Muscle of back (tissue), 11 donors: ENCODE results near the gene CHN2. TPM values are rescaled to one million over a fixed set of nuclear protein-coding genes. Genes with fewer than 3 reads are reported as not detected.
A peak's percentile ranks its signal among the peaks of the same experiment; 100 is the strongest.

ENCODE experiments used
- DNase-seq, 3 donors: peaks; one replicate each; pipeline versions ENCODE4 v3.0.0 to v3.0.0-alpha.2; 2013
- polyA plus RNA-seq, 10 donors: library from polyadenylated mRNA; unstranded; fragments of 120-200 nt; gene quantifications; one replicate each; pipeline ENCODE4 v1.2.1, GENCODE V29; 2013; ENCODE audit not compliant: insufficient read length in 10 of 10

Gene CHN2
- polyA plus RNA-seq, 10 donors: 7.6 to 14.6 (median 11.3) TPM

DNA sequence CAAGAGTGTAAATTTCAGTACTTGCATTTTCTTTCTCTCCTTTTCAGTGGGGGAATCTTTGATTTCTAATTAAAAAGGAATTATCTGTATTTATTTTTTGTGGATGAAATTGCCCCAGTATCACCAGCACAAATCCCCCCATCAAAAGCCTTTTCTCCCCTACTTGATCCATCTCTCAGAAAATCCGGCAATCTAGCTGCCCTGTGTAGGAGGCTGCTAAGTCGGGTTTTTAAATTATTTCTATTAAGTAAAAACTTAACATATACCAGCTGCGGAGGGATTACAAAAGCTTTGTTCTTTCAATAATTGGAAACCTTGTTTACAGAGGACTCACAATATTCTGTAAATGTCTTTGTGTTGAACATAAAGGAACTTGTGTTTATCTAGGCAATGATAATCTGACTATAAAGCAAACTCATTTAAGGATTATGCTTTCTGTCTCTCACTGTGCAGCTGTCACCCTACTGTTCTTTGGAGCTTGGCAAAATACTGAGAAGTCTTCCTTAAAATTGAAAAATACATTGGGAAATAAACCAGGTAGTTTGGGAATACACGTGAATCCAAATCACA is 191.7 kb downstream of the CHN2 start:
- no peak for DNase-seq

GRCh38 chr7:29391262-29391661 is 196.7 kb downstream of the CHN2 start:
- DNase-seq: no peak

- DNase-seq: no peak
These were observed 199.7 kb downstream of the CHN2 start for GRCh38 chr7:29394321-29394720.

- DNase-seq: no peak
These were observed 202.0 kb downstream of the CHN2 start for GRCh38 chr7:29396563-29396962.

DNA sequence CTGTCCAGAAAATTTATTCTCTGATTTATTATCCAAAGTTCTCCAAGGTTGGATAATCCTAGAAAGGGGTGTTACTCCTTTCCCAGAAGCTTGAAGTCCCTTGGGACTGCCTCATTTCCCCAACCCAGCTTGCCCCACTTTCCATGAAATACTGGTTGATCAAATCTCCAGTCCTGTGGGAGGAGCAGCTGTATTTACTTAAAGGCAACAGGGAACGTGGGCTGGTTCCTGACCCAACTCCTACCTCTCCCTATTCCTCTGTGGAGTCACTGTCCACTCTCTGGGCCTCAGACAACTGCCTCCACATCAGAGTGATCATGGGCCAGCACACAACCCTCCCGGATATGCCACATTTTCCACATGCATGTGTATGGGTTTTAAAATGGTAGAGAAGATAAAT is 202.8 kb downstream of the CHN2 start:
- DNase-seq: no peak

DNA sequence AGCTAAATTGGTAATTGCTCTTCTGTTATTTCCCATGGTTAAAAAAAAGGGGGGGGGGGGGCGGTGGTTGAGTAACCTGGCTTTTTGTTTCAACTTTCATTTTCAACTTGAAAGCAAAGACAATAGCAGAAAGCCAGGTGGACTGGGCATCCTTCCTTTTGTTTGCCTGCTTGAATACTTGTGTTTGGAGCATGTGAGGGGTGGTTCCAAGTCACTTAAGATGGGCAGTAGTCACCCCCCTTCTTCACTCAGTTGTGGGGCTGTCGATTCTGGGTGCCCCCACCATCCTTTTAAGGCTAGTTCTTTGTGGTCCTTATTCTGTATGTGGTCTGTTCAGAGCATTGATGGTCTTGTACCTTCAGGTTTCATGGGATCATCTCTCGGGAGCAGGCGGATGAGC is 203.4 kb downstream of the CHN2 start:
- no peak for DNase-seq

DNA sequence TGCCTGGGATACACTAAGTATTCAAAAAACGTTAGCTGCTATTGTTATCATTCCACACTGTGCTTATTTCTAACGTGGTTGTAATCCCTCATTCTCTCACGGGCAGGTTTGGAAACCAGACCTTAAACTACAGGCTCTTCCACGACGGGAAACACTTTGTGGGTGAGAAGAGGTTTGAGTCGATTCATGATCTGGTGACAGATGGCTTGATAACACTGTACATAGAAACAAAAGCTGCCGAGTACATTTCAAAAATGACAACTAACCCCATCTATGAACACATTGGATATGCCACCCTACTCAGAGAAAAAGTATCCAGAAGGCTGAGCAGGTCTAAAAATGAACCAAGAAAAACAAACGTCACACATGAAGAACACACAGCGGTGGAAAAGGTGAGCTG is 205.9 kb downstream of the CHN2 start:
- no peak for DNase-seq

DNA sequence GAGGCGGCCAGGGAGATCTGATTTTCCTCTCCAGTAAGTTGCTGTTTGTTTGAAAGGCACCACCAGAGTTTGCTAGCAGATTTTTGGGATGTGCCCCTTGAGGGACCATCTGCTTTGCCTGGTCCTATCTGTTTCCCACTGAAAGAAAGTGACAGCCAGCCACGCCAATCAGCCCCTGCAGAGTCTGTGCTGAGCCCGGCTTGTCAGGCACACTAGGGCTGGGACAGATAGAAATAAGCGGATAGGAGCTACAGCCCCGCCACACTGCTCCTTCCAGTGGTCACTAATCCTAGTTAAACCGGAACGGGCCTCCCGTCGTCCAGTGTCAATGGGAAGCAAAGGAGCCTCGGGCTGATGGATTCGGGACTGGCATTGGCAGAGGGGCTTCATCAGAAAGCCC is 207.2 kb downstream of the CHN2 start:
- DNase-seq: peak in 1 of 3 donors; percentile 17

DNA sequence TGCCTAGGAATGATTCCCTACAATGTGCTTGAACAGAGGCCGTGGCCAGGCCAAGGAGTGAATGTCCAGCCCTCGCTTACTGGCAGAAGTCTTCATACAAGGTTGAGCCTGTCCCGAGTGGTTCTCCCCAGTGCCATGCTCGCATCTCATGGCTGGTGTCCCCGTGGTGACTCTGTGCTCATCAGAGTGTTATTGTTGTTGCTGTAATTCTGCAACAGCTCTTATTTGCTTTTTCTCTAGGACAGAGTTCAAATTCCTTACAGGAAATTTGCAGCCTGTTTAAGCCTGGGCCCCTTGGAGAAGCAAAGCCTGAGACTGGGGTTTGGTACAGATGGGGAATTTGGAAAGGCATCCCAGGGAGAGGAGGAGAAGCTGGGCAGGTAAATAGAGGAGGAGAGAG is 211.3 kb downstream of the CHN2 start:
- no peak for DNase-seq

DNA sequence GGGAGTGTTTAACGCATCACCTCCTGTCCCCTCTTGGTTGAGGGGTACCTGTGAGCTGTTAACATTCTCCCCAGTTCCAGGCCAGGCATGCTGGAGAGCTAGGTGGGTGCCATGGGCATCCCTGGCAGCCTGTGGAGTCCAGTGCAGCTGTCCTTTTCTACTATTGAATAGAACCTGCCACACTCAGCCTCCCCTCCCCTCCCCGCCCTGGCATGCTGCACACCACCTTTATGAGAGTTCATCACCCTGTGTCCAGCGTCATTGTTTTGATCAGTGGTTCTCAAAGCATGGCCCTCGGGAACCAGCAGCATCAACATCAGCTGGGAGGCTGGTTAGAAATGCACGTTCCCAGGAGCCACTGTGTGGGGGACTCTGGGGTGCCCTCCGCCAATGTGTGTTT is 211.8 kb downstream of the CHN2 start:
- DNase-seq: no peak

DNA sequence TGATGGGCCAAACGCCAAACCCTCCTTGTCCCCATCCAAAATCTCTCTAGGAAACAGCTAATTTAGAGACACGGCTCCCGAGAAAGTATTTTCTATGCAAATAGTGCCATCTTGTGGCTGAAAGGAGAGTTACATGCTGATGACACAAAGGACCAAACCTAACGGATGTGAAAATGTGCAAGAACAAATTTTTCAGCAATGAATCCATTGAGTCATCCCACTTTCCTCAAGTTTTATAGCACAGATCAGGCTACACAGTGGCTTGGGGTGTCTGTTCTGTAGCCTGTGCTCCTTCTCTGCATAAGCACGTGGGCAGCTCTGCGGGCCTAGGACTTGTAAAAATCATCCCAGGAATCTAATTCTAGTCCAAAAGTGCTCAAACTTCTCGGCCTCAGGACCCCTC is 214.3 kb downstream of the CHN2 start:
- peak; percentile 80 to 91 (median 88) for DNase-seq

- DNase-seq: no peak
These were observed 216.4 kb downstream of the CHN2 start for GRCh38 chr7:29410996-29411395.

DNA sequence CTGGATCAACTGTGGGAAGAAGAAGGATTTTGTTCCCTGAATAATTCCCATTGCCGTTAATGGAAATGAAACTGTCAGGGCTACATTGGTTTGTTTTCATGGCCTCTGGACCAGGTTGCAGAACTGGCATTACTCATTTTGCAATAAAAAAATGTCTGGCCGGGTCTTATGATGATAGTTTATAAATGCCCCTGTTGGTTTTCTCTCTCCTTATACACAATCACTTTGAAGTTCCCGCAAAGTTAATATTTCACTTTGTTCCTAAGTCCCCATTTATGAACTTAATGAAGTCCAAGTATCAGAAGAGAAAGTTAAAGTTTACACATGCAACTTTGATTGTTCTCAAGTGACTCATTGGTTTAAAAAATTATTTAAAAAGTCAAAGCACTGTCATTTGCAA is 218.3 kb downstream of the CHN2 start:
- no peak for DNase-seq

DNA sequence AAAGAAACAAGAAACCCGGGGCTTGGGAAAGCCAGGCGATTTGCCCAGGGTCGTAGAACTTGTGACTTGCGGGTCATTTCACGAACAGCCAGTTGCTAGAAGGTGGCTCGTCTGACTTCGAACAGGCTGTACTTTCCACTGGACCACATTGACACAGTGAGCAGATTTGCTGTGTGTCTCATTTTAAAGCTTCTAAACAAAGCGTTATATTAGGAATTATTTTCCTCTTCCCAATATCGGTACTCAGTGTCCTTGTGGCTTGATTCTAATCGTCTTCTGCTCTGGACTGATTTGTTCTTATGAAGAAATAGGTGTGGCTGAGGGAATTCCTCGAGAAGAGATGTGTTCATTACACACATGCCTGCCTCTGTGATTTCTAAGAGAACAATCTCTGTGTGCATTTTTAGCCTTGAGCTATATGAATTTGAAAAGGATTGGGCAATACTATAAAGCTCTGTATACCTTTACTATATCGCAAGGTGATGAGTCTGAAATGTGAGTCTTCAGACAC is 219.1 kb downstream of the CHN2 start:
- no peak for DNase-seq

- no peak for DNase-seq
These were observed 219.6 kb downstream of the CHN2 start for GRCh38 chr7:29414216-29414615.

GRCh38 chr7:29415215-29415614 is 220.6 kb downstream of the CHN2 start:
- no peak for DNase-seq

DNA sequence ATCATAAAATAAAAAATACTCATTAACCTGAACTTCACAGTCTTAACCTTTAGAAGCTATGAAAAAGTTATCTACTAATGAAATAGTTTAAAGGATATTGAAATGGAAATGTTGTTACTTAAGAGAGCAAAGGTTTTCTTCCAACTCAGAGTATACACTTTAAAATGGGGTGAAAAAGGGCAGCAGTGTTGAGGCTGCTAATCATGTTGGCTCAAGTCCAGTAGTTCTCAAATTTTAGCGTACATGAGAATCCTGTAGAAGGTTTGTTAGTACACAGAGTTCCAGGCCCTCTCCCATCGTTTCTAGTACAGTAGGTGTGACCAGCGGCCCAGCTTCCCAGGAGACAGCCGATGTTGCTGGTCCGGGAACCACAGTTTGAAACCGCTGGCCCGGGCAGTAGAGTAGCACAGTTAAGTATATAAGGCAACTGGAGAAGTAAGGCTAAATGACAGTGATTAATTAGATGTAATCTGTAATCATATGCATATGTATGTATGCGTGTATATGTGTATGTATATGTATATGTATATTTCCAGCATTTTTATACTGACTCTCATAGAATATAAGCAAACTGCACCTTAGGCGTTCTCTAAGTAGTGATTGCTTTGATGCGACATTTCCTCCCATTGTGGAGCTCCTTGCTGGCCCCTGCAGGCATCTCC is 221.8 kb downstream of the CHN2 start:
- DNase-seq: no peak

GRCh38 chr7:29416938-29417305 is 222.3 kb downstream of the CHN2 start:
- DNase-seq: no peak

DNA sequence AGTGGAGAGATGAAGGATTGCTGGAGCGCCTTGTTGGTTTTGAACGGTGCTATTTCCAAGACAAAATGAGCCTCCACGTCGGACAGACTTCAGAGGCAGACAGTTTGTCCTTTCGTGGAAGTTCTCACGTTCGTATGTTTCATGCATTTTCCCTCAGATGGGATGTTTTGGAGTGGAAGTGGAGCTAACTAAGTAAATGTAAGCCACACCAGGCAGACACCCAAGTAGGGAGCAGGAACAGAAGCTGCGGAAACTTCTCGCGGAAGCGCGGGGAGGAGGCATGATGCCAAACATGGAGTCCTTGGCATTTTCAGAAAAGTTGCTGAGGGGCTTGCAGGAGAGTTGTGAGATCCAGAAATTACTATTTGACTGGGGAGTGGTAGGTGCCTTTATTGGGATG is 223.5 kb downstream of the CHN2 start:
- no peak for DNase-seq

DNA sequence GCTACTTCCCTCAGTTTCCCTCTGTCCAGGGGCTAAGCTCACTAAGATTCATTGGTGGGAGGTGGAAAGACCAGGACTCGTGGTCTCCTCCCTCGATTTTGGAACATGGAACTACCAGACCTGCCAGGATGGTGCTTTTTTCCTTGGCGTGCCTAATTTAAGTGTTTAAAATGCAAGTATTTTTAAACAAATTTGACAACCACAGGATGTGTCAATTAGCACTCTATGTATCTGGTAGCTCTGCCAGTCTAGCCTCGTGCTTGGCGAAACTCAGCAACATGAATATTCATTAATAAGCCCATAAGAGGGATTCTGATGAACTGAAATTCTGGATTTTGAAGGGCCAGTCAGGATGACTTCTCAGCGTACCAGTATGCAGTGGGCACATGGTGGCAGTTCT is 224.1 kb downstream of the CHN2 start:
- no peak for DNase-seq

DNA sequence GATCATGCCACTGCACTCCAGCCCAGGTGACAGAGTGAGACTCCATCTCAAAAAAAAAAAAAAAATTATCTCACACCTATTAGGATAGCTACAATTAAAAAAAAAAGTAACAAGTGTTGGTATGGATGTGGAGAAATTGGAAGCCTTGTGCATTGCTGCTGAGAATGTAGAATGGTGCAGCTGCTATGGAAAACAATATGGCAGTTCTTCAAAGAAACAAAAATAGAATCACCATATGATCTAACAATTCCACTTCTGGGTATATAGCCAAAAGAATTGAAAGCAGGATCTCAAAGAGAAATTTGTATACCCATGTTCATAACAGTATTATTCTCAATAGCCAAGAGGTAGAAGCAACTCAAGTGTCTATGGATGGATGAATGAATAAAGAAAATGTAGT is 225.4 kb downstream of the CHN2 start:
- DNase-seq: no peak

- no peak for DNase-seq
These were observed 226.7 kb downstream of the CHN2 start for GRCh38 chr7:29421010-29421956.

DNA sequence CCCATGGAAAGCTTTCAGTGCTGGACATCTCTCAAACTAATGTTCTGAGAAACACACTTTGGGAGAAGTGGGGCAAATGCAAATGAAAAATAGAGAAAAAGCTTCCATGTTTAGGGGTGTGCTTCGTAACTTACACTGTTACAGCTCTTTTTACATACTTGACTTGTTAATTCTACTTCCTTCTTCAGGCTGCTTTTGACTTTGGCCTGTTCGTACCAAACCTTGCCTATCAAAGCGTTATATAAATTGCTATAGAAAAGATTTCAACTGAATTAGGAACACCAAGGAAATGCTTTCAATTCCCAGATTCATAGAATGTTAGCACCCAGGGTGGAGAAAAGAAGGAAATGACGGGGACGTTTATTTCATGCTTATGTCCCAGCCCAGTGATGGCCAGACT is 228.3 kb downstream of the CHN2 start:
- no peak for DNase-seq
